DOHH2 (cell line): ENCODE data around the gene ECM1.

Experiments
- H3F3A ChIP-seq: fragments of 200-600 bp; sonication (generic), shearing (Covaris generic); 2 replicates; pipeline ENCODE4 v1.6.0; 2016; ENCODE audit warnings: antibody characterized with exemption, mild to moderate bottlenecking; ENCODE audit not compliant: control insufficient read depth, insufficient read depth
- H3K27ac ChIP-seq: fragments of 200-600 bp; sonication (generic); 2 replicates; pipeline ENCODE4 v1.5.1; 2014; ENCODE audit warnings: low read depth, mild to moderate bottlenecking, low read length, moderate library complexity
- H3K27me3 ChIP-seq: fragments of 200-600 bp; sonication (generic); 2 replicates; pipeline ENCODE4 v1.6.1; 2014; ENCODE audit warnings: mild to moderate bottlenecking, low read length, mixed read lengths; ENCODE audit not compliant: control insufficient read depth
- H3K36me3 ChIP-seq: fragments of 200-600 bp; sonication (generic); 2 replicates; pipeline ENCODE4 v1.6.1; 2014; ENCODE audit warnings: mild to moderate bottlenecking, low read length, moderate library complexity, mixed read lengths; ENCODE audit not compliant: control insufficient read depth
- H3K4me1 ChIP-seq: fragments of 200-600 bp; sonication (generic); 2 replicates; pipeline ENCODE4 v1.6.1; 2014; ENCODE audit warnings: mild to moderate bottlenecking, low read length, mixed read lengths; ENCODE audit not compliant: control insufficient read depth
- H3K4me2 ChIP-seq: fragments of 200-600 bp; sonication (generic); 2 replicates; pipeline ENCODE4 v1.6.0; 2014; ENCODE audit warnings: mild to moderate bottlenecking, low read length, moderate library complexity
- H3K4me3 ChIP-seq: fragments of 200-600 bp; sonication (generic); 2 replicates; pipeline ENCODE4 v1.5.1; 2014; ENCODE audit warnings: mild to moderate bottlenecking, low read length, mixed read lengths
- H3K79me2 ChIP-seq: fragments of 200-600 bp; sonication (generic); 2 replicates; pipeline ENCODE4 v1.6.1; 2014; ENCODE audit warnings: mild to moderate bottlenecking, low read length, mixed read lengths; ENCODE audit not compliant: control insufficient read depth
- H3K9me2 ChIP-seq: fragments of 200-600 bp; sonication (generic); replicated peaks from 2 replicates; pipeline ENCODE4 v1.6.1; 2014; ENCODE audit warnings: mild to moderate bottlenecking, low read length, mixed read lengths; ENCODE audit not compliant: control insufficient read depth
- H3K9me3 ChIP-seq: fragments of 200-600 bp; sonication (generic); 2 replicates; pipeline ENCODE4 v1.6.1; 2014; ENCODE audit warnings: antibody characterized with exemption, low read length, mixed read lengths; ENCODE audit not compliant: control insufficient read depth, insufficient read depth
- H4K20me1 ChIP-seq: fragments of 200-600 bp; sonication (generic); 2 replicates; pipeline ENCODE4 v1.6.0; 2014; ENCODE audit warnings: low read depth, mild to moderate bottlenecking, antibody characterized with exemption, low read length, moderate library complexity; ENCODE audit not compliant: control insufficient read depth, insufficient read depth
- CTCF ChIP-seq: fragments of 200-600 bp; sonication (generic); IDR thresholded peaks from one replicate; pipeline ENCODE4 v1.5.1; 2014; ENCODE audit warnings: antibody characterized with exemption, mild to moderate bottlenecking, low read depth, low read length; ENCODE audit not compliant: poor library complexity, severe bottlenecking
- EZH2phosphoT487 ChIP-seq: fragments of 200-600 bp; sonication (generic); IDR thresholded peaks from 2 replicates; pipeline ENCODE4 v1.6.1; 2017; ENCODE audit warnings: borderline replicate concordance, mild to moderate bottlenecking, antibody characterized with exemption, low read length, moderate library complexity, mixed read lengths

Gene ECM1

GRCh38 chr1:150551784-150552127, 43.8 kb downstream of the ECM1 start:
- H3K79me2 ChIP-seq, result no peaks in the 10 kb centered on the region
- H3K4me2 ChIP-seq, result no peak overlapping the region
- H3K9me3 ChIP-seq, result no peaks in the 10 kb centered on the region
- H3F3A ChIP-seq, result no peaks in the 10 kb centered on the region
- no peak overlapping the region for H3K27ac ChIP-seq
- H3K9me2 ChIP-seq, result no peaks in the 10 kb centered on the region
- H4K20me1 ChIP-seq, result no peaks in the 10 kb centered on the region
- peaks cover 12% of the 10 kb centered on the region for H3K4me1 ChIP-seq
- no peak overlapping the region for H3K4me3 ChIP-seq
- peaks cover 35% of the 10 kb centered on the region for H3K27me3 ChIP-seq
- TF ChIP-seq CTCF, result no peak
- TF ChIP-seq EZH2phosphoT487, result no peak
- H3K36me3 ChIP-seq, result no peaks in the 10 kb centered on the region

DNA sequence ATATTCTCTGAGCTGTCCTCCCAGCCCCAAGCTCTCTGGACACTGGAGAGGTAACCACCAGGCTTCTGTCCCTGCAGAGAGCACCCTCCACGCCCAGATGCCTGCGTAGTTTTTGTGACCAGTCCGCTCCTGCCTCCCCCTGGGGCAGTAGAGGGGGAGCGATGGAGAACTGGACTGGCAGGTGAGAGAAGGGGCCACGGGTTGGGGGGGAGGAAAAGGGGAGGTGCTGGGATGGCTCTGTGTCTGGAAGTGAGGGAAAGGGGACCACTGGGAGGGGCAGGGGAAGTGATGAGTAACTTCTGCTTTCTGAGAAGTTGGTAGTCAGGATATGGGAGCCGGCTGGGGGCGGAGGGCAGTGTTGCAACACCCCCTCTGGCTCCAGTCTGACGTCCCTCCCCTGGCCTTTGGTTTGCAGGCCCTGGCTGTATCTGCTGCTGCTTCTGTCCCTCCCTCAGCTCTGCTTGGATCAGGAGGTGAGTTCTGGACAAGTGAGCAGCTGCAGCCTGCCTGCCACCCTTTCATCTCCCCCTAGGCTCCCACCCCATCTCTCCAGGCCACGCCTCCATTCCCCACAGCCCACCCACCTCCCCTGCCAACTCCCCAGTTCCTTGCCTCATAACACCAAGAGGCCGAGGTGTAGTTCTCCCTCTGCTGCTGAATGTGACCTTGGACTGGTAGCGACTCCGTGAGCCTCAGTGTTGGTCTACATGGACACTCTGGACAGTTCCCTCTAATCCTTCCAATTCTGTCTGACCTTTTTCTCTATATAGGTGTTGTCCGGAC, 44.4 kb downstream of the ECM1 start:
- no peak overlapping the region for H3K27ac ChIP-seq
- H3K9me3 ChIP-seq, result no peaks in the 10 kb centered on the region
- H3K27me3 ChIP-seq, result peaks cover 35% of the 10 kb centered on the region
- H3K4me2 ChIP-seq, result no peak overlapping the region
- H3K79me2 ChIP-seq, result no peaks in the 10 kb centered on the region
- H3K4me3 ChIP-seq, result no peak overlapping the region
- H3F3A ChIP-seq, result no peaks in the 10 kb centered on the region
- no peaks in the 10 kb centered on the region for H3K36me3 ChIP-seq
- TF ChIP-seq CTCF (no peak), EZH2phosphoT487 (no peak)
- H3K4me1 ChIP-seq, result peaks cover 12% of the 10 kb centered on the region
- no peaks in the 10 kb centered on the region for H4K20me1 ChIP-seq
- no peaks in the 10 kb centered on the region for H3K9me2 ChIP-seq

- no peaks in the 10 kb centered on the region for H3K9me2 ChIP-seq
- H3K4me3 ChIP-seq, result no peak overlapping the region
- H3K27me3 ChIP-seq, result peaks cover 35% of the 10 kb centered on the region
- H3K4me1 ChIP-seq, result peaks cover 12% of the 10 kb centered on the region
- H3F3A ChIP-seq, result no peaks in the 10 kb centered on the region
- H3K79me2 ChIP-seq, result no peaks in the 10 kb centered on the region
- H4K20me1 ChIP-seq, result no peaks in the 10 kb centered on the region
- no peaks in the 10 kb centered on the region for H3K36me3 ChIP-seq
- TF ChIP-seq EZH2phosphoT487 (no peak), CTCF (no peak)
- no peak overlapping the region for H3K4me2 ChIP-seq
- no peaks in the 10 kb centered on the region for H3K9me3 ChIP-seq
- no peak overlapping the region for H3K27ac ChIP-seq
Observed at GRCh38 chr1:150552911-150553289, 45.0 kb downstream of the ECM1 start.
